Ramos (cell line): ENCODE results near the gene ARHGEF10L.
"Not testable (repeated sequence)": the region's sequence is repeated elsewhere in the genome, so short reads cannot be mapped to it uniquely, and the experiment has no call there.

Experiments
- in situ Hi-C: fragments of 300-500 bp; cut with MboI; formaldehyde crosslinking; loops from one replicate; pipeline ENCODE4 v1.14.3; 2022; ENCODE audit warnings: low sequenced_read_pairs; ENCODE audit not compliant: unreplicated experiment

Gene ARHGEF10L

GRCh38 chr1:17539477-17540254 is at the start of gene ARHGEF10L:
ARHGEF10L (plus strand) TSS chr1:17539698; CDS start chr1:17580596, 40,898 bp downstream.
- in situ Hi-C loops = no loop called here

DNA sequence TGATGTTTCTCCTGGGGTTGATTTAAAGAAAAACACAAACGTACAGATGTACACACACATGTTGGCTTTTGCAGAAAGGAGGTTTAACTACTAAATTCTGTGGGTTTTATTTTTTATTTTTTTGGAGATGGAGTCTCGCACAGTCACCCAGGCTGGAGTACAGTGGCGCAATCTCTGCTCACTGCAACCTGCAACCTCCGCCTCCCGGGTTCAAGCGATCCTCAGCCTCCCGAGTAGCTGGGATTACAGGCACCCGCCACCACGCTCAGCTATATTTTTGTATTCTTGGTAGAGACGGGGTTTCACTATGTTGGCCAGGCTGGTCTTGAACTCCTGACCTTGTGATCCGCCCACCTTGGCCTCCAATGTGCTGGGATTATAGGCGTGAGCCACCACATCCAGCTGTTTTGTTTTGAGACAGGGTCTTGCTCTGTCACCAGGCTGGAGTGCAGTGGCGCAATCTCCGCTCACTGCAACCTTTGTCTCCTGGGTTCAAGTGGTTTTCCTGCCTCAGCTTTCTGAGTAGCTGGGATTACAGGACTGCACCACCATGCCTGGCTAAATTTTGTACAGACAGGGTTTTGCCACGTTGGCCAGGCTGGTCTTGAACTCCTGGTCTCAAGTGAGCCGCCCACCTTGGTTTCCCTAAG is 49.6 kb upstream of the ARHGEF10L start:
- in situ Hi-C loops = not testable (repeated sequence)

GRCh38 chr1:17490667-17491066 is 48.8 kb upstream of the ARHGEF10L start:
- in situ Hi-C loops = not testable (repeated sequence)

DNA sequence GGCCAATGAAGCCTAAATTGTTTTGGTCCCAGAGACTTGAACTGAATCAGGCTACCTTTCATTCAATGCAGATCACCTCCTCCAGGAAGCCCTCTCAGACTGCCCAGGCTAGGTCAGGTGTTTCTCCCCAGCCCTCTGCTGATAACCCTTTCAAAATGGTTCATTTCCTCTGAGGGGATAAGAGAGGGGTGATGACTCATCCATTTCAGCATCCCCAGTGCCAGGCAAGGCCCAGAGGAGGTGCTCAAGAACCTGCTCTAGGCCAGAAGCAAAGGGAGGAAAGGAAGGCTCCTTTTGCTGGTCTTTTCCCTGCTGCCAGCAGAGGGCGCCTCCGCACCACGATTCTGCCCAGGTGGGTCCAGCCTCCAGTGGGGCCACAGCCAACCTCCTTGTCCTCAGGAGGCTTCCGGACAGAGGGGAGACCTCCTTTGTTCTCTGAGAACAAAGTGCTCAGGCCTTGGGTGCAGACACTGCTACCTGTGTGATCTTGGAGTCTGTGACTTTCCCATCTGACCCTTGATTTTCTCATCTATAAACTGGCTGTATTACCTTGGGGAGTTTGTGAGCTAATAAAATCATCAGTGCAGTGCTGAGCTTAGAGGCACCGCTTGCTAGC is 45.3 kb upstream of the ARHGEF10L start:
- in situ Hi-C loops = no loop called here

DNA sequence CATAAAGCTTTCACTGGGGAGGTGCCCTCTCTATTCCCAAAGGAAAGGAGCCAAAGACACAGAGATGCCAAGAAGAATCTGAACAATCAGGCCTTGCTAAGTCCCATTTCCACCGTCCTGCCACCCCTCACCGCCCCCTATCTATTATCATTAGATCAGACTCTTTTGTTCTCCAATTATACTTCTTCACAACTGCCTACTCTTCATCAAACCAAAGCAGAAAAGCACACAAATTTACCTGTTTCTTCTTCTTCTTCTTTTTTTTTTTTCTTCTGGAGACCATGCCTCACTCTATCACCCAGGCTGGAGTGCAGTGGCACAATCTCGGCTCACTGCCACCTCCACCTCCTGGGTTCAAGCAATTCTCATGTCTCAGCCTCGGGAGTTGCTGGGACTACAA is 43.1 kb upstream of the ARHGEF10L start:
- in situ Hi-C loops = no loop called here

- in situ Hi-C loops = no loop called here
These were observed 41.3 kb upstream of the ARHGEF10L start for GRCh38 chr1:17498214-17498613.

- in situ Hi-C loops = loop anchor here (5.0 kb wide), 1 partner anchor 105 kb away; no protein-coding TSS in a partner anchor
These were observed 37.1 kb upstream of the ARHGEF10L start for GRCh38 chr1:17502326-17502778.

- in situ Hi-C loops = loop anchor here (5.0 kb wide), 1 partner anchor 104 kb away; no protein-coding TSS in a partner anchor
These were observed 36.4 kb upstream of the ARHGEF10L start for GRCh38 chr1:17503146-17503545.

GRCh38 chr1:17507200-17507599 is 32.3 kb upstream of the ARHGEF10L start:
- in situ Hi-C loops = not testable (repeated sequence)

DNA sequence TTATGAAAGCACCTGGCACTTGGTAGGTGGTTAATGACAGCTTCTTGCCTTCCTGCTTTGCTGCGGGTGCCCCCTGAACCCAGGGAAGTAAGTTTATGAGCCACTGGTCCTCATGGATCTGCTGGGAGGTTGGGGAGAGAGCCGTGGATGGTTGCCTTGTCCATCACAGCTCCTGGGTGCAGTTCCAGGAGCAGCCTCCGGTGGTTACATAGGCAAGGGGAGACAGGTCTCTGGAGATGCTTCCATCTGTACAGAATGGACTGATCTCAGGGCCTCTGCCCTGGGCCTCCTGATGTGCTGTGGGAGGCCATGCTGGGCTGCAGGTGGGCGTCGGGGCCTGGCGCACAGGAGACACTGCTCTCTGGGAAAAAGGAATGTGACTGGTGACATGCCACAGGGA is 31.6 kb upstream of the ARHGEF10L start:
- in situ Hi-C loops = no loop called here

GRCh38 chr1:17509363-17509762 is 30.1 kb upstream of the ARHGEF10L start:
- in situ Hi-C loops = no loop called here

DNA sequence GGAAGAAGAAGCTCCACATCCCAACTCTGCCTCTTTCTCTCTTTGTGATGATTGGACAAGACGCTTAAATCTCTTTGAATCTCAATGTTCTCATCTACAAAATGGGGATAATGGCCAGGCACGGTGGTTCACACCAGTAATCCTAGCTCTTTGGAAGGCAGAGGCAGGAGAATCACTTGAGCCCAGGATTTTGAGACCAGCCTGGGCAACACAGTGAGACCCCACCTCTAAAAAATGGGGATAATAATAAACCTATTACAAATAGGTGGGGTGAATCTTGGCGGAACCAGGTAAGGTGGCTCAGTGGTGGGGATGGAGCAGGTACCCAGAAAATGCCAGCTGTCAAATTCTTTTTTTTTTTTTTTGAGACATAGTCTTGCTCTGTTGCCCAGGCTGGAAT is 29.4 kb upstream of the ARHGEF10L start:
- in situ Hi-C loops = no loop called here

DNA sequence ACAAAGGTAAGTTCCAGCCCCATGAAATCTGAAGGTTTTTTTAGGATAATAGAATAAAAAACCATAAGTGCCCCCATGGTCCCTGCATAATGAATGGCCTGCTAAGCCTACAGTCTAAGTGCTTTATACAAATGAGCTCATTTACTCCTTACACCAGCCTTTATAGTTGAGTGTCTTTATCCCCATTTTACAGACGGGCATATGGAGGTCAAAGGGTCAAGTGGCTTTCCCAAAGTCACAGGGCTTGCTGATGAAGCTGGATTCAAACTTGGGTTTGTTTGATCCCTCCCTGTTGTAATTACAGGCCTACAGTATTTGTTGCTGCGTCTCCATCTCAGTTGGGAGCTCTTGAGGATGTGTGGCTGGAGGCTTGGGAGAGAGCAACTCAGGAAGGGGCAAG is 28.3 kb upstream of the ARHGEF10L start:
- in situ Hi-C loops = no loop called here

DNA sequence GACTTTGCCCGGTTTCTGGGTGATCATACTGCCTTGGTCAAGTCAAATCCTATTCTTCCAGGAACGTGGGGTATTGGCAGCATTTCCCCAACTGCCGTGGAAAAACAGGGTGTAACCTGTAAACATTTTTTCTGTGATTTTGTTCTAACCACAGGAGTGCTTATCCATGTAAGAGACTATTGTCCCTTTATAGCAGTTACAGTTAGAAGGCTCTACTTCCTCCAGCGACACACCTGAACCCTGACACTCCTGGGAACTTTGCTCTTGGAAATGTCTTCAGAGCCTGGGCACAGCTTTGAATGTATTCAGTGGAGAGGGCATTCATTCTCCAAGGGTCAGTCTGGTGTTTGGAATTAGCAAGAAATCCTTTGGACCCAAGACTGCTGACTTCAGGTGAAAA is 26.4 kb upstream of the ARHGEF10L start:
- in situ Hi-C loops = no loop called here

DNA sequence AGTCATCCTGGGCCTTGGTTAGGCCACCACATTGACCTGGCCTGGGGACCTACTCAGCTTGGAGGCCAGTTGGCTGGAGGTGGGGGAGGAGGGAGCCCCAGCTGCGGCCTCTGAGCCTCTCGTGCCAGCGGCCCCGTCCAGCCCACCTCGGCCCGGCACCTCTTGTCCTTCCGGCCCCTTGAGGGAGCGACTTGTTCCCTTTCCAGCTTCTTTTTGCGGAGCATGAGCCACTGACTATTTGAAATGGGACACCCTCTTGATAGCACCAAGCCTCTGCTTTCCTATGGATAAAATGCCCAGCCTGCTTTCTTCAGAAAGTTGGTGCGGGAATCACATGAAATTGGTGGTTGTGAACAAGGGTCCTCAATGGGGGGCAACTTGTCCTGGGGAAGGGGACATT is 24.7 kb upstream of the ARHGEF10L start:
- in situ Hi-C loops = no loop called here

- in situ Hi-C loops = no loop called here
These were observed 23.6 kb upstream of the ARHGEF10L start for GRCh38 chr1:17515902-17516301.

- in situ Hi-C loops = no loop called here
These were observed 22.9 kb upstream of the ARHGEF10L start for GRCh38 chr1:17516303-17517214.

- in situ Hi-C loops = no loop called here
These were observed 19.5 kb upstream of the ARHGEF10L start for GRCh38 chr1:17520041-17520440.

- in situ Hi-C loops = no loop called here
These were observed 18.8 kb upstream of the ARHGEF10L start for GRCh38 chr1:17520473-17521319.
